HG03521 (cell line): ENCODE data around the gene ASGR1.

ENCODE experiments used
- ATAC-seq: cut with Tn5 transposase; IDR thresholded peaks from one replicate; pipeline ENCODE4 v1.9.1; 2021; ENCODE audit warnings: mild to moderate bottlenecking, moderate library complexity; ENCODE audit not compliant: unreplicated experiment

ASGR1 gene

GRCh38 chr17:7124923-7125322 is 54.2 kb downstream of the ASGR1 start:
- no peak for ATAC-seq

DNA sequence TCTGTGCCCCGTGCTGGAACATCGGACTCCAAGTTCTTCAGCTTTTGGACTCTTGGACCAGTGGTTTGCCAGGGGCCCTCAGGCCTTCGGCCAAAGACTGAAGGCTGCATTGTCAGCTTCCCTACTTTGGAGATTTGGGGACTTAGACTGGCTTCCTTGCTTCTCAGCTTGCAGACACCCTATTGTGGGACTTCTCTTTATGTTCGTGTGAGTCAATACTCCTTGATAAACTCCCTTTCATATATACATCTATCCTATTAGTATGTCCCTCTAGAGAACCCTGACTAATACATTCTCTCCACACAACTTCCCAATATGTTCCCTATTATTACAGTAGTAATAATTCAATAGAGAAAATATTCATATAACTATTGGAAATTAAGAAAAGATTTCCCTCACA is 55.3 kb downstream of the ASGR1 start:
- no peak for ATAC-seq
